HG03342 (cell line): ENCODE measurements around the gene ASXL2.
A peak's percentile ranks its signal among the peaks of the same experiment; 100 is the strongest.
"Not testable (repeated sequence)": the region's sequence is repeated elsewhere in the genome, so short reads cannot be mapped to it uniquely, and the experiment has no call there.

Experiments
- ATAC-seq: cut with Tn5 transposase; IDR thresholded peaks from one replicate; pipeline ENCODE4 v1.9.1; 2021; ENCODE audit warnings: mild to moderate bottlenecking, moderate library complexity; ENCODE audit not compliant: unreplicated experiment

The ASXL2 gene

DNA sequence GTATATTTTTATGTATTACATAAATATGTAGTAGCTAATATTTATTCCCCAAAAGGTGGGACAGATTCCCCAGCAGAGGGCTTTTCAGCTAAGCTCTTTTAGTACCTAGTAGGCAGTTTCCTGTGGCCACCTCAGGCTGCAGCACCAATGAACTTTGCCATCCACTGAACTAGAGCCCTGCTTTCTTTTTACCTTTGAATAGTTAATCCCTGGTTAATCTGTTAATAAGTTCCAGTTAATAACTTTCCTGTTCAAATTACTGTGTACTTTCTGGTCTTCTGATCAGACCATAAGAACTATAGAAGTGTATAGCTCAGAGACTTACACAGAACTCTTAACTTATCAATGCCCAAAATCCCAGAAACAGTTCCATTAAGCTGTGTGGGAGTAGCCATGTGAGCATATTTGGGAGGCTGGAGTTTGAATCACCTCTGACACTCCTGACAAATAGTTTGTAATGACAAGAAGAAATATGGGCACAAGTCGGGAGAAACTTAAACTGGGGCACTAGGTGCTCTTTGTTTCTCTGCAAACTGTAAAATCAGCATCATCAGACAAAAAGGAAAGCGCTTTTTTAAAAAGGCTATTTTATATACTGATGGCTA, 40.0 kb downstream of the ASXL2 start:
- no peak for ATAC-seq

DNA sequence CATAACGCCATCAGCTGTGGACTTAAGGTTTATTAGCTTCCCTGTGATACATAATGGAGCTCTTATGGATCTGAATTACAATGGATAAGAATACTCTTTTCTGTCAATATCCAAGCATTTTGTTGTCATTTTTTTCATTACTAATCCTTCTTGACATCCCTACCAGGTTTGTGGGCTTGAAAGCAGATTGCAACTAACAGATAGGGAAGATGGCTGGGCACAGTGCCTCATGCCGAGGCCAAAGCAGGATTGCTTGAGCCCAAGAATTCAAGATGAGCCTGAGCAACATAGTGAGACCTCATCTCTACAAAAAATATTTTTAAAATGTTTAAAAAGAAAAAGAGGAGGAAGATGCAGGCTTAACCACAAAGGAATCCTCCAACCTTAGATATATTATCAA, 42.4 kb downstream of the ASXL2 start:
- no peak for ATAC-seq

DNA sequence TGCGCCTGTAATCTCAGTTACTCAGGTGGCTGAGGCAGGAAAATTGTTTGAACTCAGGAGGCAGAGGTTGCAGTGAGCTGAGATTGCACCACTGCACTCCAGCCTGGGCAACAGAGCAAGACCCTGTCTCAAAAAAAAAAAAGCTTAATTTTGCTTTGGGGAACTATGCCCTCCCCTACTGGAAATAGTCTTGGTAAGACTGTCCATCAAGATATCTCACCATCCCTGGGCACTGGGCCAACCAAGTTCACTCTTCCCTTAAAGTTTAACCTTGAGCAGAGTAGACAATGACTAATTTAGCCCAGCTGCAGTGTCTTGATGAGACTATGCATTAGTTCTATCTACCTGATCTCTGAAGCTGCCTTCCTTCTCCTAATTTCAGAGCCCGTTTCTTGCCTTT, 44.7 kb downstream of the ASXL2 start:
- no peak for ATAC-seq

DNA sequence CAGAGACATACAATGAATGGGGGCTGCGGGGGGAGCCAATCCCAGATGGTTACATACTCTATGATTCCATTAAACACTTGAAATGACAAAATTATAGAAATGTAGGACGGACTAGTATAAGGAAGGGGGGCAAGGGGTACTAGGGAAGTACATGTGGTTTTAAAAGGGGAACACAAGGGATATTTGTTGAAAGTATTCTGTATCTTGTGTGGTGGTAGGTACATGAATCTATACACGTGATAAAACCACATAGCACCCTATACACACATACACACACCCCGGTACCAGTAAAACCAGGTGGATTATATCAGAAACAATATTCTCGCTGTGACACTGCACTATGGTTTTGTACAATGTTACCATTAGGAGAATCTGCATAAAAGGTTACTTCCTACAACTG, 45.4 kb downstream of the ASXL2 start:
- no peak for ATAC-seq

DNA sequence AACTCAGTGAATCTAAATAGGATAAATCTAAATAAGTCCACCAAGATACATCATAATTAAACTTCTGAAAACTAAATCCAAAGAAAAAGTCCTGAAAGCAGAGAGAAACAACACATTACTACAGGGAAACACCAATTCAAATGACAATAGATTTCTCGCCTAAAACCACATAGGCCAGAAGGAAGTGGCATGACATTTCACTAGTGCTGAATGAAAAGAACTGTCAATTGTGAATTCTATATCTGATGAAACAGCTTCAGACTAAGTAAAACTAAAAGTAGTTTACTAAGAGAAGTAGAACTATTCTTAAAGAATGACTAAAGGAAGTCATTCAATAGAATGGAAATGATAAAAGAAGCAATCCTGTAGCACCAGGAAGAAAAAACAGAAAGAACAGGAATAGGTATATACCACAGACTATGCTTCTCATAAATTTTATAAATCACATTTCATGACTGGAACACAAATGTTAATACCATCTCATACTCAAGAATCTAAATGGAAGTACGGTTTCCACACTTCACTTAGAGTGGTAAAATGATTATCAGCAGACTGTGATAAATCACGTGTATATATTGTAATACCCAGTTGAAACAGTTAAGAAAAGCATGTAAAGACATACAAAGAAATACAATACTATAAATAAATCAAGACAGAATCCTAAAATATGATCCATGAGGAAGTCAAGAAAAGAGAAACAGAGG, 46.4 kb downstream of the ASXL2 start:
- ATAC-seq: no peak

DNA sequence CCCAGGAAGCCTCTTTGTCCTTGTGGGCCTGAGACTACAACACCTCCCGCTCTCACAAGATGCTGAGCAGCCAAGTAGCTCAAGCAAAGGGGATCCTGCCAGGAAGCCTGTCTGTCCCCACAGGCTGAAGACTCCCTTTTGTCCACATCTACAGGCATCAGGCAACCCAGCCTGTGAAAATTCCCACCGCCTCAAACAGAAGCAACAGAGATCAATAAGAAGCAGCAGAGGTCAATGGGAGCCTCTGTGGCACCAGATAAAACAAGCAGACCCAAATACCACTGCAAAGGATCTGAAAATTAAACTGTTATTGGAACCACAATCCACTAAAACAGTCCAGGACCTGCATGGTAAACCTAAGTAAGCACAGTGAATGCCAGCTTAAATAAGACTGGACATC, 48.5 kb downstream of the ASXL2 start:
- no peak for ATAC-seq

DNA sequence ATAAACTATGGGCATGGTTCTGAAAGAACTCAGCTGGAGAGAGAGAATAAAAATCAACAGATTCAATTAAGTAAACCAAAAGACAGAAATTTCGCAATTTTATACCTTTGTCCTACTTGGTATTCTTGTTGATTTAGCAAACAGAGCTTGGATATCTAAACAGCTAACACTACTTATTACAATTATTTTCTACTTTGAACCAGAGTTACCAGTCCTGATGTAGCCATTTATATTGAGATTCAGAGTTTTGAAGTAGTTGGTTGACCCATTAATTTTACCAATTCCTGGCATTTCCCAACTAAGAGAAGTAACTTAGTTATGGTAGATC, 48.9 kb downstream of the ASXL2 start:
- ATAC-seq: no peak

DNA sequence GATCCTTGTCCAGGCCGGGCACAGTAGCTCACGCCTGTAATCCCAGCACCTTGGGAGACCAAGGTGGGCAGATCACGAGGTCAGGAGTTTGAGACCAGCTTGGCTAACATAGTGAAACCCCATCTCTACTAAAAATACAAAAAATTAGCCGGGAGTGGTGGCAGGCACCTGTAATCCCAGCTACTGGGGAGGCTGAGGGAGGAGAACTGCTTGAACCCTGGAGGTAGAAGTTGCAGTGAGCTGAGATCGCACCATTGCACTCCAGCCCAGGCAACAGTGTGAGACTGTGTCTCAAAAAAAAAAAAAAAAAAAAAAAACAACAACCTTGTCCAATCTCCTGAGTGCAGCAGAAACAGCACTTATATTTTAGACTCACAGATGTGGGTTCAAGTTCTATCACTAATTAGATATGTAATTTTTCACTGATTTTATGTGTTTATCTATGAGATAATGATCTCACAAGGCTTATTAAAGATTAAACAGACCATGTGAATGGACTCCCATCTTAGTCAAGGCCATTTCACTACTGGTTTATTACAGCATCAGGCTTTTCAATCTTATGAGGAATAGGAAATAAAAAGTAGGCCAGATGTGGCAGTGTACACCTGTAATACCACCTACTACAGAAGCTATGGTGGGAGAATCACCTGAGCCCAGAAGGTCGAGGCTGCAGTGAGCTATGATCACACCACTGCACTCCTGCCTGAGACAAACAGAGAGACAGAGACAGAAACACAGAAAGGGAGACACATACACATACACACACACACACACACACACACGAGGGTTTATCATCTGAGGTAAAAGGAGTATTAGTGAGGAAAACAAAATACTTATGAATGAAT, 49.5 kb downstream of the ASXL2 start:
- ATAC-seq: not testable (repeated sequence)

DNA sequence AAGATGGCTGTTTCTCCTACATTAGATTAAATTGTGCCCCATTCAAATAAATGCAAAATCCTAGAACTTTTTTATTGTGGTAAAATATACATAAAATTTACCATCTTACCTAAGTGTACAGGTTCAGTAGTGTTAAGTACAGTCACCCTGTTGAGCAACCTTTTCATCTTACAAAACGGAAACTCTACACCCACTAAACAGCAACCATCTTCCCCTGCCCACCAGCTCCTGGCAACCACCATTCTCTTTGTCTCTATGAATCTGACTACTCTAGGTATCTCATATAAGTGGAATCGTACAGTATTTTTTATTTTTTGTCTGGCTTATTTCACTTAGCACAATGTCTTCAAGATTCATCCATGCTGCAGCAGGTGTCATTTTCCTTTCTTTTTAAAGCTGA, 53.0 kb downstream of the ASXL2 start:
- no peak for ATAC-seq

DNA sequence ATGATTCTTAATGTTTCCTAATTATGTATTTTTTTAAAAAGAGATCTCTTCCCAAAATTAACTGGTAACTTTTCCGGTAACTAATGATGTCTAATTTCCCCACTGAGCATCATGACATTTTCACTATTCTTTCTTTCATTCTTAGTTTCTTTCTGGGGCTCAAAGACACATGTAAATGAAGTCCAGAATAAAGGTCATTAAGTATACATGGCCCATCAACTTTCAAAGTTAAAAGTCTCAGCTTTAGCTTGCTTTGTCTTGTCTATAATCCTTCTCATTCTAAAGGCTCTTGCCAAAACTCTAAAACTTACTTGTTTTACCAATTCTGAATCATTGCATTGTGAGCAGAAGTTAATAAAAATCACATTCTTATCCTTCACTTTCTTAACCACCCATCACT, 53.6 kb downstream of the ASXL2 start:
- no peak for ATAC-seq

DNA sequence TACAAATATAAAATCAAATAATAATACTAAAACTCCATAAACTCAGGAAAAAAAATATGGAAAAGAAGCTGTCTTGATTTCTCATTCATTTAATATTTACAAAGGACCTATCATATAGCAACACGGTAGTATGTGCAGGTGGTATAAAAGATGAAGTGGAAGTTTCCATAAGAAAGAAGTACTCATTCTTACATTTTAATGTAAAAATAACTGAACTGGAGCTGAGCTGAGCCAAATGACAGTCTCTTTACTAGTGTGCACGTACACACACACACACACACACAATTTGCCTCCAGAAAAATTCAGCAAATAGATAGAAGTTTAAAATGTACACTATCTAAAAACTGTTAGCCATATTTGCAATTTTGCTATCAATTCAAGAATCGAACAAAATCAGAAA, 54.1 kb downstream of the ASXL2 start:
- ATAC-seq: no peak

DNA sequence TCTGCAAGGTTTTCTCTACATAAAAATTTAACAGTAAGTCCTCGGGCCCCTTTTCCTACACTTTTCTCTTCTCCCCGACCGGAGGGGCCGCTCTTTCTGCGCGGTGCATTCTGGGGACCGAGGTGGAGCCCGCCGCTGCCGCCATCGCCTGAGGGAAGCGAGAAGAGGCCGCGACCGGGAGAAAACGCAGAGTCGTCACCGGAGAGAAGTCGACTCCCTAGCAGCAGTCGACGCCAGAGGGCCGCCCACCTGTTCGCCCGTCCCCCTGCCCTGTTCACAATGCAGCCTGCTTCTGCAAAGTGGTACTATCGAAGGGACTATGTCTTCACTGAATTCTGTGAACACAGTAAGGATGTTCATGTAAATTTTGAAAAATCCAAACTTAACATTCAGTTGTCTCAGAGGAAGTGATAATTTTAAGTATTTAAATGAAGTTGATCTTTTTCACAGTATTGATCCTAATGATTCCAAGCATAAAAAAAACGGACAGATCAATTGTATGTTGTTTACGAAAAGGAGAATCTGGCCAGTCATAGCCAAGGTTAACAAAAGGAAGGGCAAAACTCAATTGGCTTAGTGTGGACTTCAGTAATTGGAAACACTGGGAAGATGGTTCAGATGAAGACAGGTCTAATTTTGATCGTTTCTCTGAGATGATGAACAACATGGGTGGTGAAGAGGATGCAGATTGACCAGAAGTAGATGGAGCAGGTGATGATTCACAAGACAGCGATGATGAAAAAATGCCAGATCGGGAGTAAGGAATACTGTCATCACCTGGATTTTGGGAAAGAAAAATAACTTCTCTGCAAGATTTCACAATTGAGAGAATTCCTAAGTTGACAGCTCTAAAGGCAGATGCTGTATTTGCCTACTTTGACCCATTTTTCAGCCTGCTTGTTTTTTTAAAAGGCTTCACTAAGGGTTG, 55.8 kb downstream of the ASXL2 start:
- no peak for ATAC-seq

DNA sequence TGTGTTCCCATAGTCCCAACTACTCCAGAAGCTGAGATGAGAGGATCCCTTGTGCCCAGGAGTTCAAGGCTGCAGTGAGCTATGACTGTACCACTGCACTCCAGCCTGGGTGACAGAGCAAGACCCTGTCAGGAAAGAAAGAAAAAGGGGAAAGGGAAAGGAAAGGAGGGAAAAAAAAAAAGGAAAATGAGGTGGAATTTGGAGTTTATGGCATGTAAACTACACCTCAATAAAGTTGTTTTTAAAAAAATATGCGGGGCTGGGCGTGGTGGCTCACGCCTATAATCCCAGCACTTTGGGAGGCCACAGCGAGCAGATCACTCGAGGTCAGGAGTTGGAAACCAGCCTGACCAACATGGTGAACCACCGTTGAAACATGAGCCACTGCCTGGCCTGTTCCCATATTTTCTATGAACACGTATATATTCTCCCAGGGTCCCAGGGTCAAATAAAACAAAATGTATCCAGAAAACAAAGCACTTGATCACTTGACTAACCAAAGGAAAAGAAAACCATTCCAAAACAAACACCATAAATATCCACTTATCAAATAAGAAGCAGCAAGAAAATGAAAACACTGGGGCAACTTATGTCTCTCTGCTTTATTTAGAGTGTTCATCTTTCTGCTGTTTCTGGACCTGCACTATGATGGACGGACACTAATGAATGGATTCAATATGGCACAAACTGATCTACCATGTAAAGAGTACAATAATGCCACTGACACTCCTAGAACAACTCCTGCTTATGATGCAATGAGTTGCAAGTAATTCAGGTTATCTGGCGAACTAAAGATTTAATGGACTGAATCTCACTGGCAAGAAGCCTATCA, 56.8 kb downstream of the ASXL2 start:
- no peak for ATAC-seq

DNA sequence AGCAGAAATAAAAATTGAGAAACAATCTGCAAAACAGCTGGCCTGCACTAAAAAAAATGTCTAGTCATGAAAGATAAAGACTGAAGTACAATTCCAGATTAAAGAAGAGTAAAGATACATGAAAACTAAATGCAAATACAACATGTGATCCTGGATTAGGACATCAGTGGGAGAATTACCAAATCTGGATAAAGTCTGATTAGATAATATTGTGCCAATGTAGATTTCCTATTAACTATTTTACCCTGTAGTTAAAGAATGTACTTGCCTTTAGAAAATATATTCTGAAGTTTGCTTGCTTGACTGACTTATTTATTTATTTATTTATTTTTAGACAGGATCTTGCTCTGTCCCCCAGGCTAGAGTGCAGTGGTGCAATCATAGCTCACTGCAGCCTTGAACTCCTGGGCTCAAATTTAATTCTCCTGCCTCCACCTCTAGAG, 58.7 kb downstream of the ASXL2 start:
- no peak for ATAC-seq

DNA sequence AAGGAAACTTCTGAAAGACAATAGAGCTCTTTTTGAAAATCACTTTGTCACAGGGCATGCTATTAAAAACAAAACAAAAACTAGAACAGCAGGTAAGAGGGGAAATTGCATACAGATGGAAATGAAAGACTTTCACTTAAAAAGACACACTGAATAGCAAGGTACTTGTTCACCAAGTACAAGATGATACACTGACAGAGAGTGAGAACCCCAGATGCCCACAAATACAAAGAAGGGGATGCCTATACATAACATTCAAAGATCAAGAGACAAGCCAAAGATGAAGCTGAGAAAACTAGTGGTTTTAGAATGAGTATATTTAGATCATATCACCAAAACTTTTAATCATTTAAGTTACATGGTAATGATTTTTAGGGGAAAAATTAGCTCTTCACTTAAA, 60.7 kb downstream of the ASXL2 start:
- peak; percentile 61 for ATAC-seq

DNA sequence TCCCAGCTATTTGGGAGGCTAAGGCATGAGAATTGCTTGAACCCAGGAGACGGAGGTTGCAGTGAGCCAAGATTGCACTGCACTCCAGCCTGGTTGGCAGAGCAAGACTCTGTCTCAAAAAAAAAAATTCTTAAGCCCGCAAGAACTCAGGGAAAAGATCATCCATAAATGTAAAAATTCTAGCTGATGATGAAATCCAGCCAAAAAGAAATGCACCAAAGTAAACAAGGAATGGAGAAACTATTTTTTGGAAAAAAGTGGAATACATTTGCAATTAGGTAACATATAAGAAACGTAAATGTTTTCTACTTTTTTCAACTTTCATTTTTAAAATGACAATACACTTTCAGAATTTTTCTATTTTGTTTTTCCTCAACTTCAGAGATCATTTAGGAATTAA, 61.3 kb downstream of the ASXL2 start:
- ATAC-seq: no peak

DNA sequence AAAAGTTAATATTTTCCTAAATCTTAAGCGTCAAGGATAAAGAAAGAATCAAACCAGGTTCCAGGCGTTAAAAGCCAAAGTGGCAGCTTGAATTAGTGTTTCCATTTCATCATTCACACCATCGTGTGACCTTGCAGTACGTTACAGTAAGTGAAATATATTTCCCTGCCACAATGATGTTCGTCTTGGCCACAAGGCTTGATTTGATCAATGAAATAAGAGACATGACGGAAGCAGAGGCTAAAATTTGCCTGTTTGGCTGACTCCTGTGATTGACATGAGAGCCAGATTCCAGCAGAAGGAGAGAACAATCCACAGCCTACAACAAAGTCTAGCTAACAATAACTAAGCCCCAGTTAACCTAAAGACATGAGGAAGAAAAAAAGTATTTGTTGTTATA, 62.0 kb downstream of the ASXL2 start:
- no peak for ATAC-seq

DNA sequence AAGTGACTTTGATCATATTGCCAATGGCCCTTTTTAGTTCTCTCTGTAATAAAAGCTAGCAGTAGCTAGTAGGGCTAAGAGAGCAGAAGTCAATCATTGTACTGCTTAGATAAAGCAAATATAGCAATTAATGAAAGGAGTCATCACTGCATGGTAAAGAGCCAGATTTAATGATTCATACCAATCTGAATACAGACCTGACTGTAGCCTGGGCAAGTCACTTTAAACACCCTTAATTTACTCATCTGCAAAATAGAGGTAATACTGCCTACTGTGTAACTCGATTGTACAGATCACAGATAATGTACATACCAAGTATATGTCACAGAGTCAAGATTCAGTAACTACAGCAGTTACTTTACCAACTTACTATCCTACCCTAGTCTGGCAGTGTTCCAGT, 63.6 kb downstream of the ASXL2 start:
- no peak for ATAC-seq

DNA sequence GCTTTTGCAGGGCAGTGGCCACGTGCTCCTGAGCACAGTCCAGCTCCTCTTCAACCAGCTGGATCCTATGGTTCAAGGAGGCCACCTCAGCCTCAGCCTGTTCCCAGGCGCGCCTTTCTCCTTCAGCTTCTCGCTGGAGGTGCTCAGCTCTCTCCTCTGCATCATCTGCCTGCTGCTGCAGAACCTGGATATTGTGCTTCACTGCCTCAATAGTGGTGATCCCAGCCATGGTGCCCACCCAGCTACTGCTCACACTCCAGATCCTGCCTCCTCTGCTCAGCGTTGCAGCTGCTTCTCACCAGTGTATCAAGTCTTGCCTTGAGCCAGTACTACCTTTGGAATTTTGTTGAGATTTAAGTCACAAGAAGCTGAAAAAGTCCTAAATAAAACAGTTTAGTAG, 67.9 kb downstream of the ASXL2 start:
- ATAC-seq: no peak

DNA sequence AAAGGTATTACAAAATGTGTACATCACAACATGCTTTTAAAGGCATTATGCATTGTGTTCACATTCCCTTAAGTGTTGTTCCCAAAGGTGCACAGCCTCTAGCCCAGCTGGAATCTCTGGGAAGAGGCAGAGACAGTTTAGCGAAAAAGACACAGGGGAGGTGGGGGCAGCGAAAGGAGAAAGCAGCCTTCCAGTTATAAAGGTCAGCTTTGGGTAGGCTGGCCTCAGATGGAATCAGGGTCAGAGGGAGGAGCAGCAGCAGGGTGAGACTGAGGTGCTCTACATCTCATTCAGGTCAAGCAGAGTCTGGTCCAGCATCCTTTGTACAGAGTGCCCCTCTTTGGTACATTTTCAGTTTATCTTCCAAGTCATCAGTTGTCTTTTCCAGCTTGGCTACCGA, 68.6 kb downstream of the ASXL2 start:
- ATAC-seq: no peak
